Sigmoid colon (tissue), 7 donors: Measurements from ENCODE around the gene VEGFA. TPM values are rescaled to one million over a fixed set of nuclear protein-coding genes. Genes with fewer than 3 reads are reported as not detected.
"Not testable (repeated sequence)": the region's sequence is repeated elsewhere in the genome, so short reads cannot be mapped to it uniquely, and the experiment has no call there.

Experiments
- DNase-seq: peaks from one replicate; pipeline ENCODE4 v3.0.0-alpha.2; 2019
- H3K27ac ChIP-seq, 4 donors: fragments of 200-600 bp; sonication (generic); one replicate each; pipeline ENCODE4 v1.5.1; 2016 to 2019; ENCODE audit warnings: mild to moderate bottlenecking in 1 of 4
- H3K27me3 ChIP-seq, 3 donors: fragments of 200-600 bp; sonication (generic); one replicate each; pipeline ENCODE4 v1.5.1; 2019; ENCODE audit warnings: mild to moderate bottlenecking in 1 of 3
- H3K36me3 ChIP-seq, 4 donors: fragments of 200-600 bp; sonication (generic); one replicate each; pipeline ENCODE4 v1.5.1; 2016 to 2019
- H3K4me1 ChIP-seq, 4 donors: fragments of 200-600 bp; sonication (generic); one replicate each; pipeline ENCODE4 v1.5.1; 2017 to 2019
- H3K4me3 ChIP-seq, 4 donors: fragments of 200-600 bp; sonication (generic); one replicate each; pipeline ENCODE4 v1.5.1; 2017 to 2019; ENCODE audit warnings: mild to moderate bottlenecking in 2 of 4, moderate library complexity in 1 of 4
- H3K9me3 ChIP-seq, 4 donors: fragments of 200-600 bp in 3 of 4; sonication (generic) in 3 of 4; one replicate each; pipeline versions ENCODE4 v1.5.1 to v1.6.1; 2013 to 2019
- CTCF ChIP-seq, 4 experiments: fragments of 450-650 bp in 3 of 4; fragments of 200-600 bp in 1 of 4; IDR thresholded peaks; one replicate each; pipeline ENCODE4 v1.5.1; 2016 to 2019; ENCODE audit warnings: antibody characterized with exemption in 4 of 4, mild to moderate bottlenecking in 3 of 4, moderate library complexity in 2 of 4
- EP300 ChIP-seq, 4 donors: sonication (generic); formaldehyde crosslinking; IDR thresholded peaks; one replicate each; pipeline ENCODE4 v1.6.1; 2017; ENCODE audit warnings: antibody characterized with exemption in 4 of 4
- POLR2A ChIP-seq, 2 donors: fragments of 450-650 bp; IDR thresholded peaks; one replicate each; pipeline ENCODE4 v1.6.1; 2016; ENCODE audit warnings: antibody characterized with exemption in 2 of 2, mild to moderate bottlenecking in 2 of 2, moderate library complexity in 2 of 2
- POLR2AphosphoS5 ChIP-seq, 4 donors: sonication (generic); formaldehyde crosslinking; IDR thresholded peaks; one replicate each; pipeline ENCODE4 v1.6.1; 2017; ENCODE audit warnings: antibody characterized with exemption in 4 of 4
- WGBS, 2 donors: extraction: QIAGEN DNeasy Blood & Tissue Kit; methylation state at CpG; one replicate each; pipeline ENCODE4 v1.1.7; 2013; 5-methylcytosine and 5-hydroxymethylcytosine counted together
- intact Hi-C: fragments of 100-400 bp; cut with DNase I; formaldehyde crosslinking; loops from one replicate; pipeline ENCODE4 v1.15.1; 2023
- polyA plus RNA-seq, 3 donors: library from polyadenylated mRNA; stranded (reverse); fragments of 200-250 nt; gene quantifications; one replicate each; pipeline ENCODE4 v1.2.3, GENCODE V29; 2013
- total RNA-seq, 4 donors: library from RNA; depleted of rRNA; stranded (reverse); fragments of >200 nt; gene quantifications; one replicate each; pipeline ENCODE4 v1.1.0, GENCODE V29; 2016
- donor health status: healthy with polysubstance abuse.
- donor health status: Bipolar disorder and iron deficiency.
- donor health status: healthy.

Gene VEGFA
- total and polyA plus RNA-seq, 7 donors, result 11.1 to 111 (median 34.2) TPM

GRCh38 chr6:43814111-43814510, 44.1 kb downstream of the VEGFA start:
- intact Hi-C loops, result no loop called here
- H3K4me3 ChIP-seq, result no peak overlapping the region
- H3K27ac ChIP-seq, result no peak overlapping the region
- WGBS, 2 donors, result 75 to 90% methylated on average over 1 of the region's 1 CpG
- H3K9me3 ChIP-seq, result no peaks in the 10 kb centered on the region
- H3K36me3 ChIP-seq, result no peaks in the 10 kb centered on the region
- no peak for TF ChIP-seq CTCF (IDR thresholded peaks at IDR 0.05)
- TF ChIP-seq POLR2A (IDR thresholded peaks at IDR 0.05), result no peak
- TF ChIP-seq EP300 (IDR thresholded peaks at IDR 0.05), result no peak
- TF ChIP-seq POLR2AphosphoS5 (IDR thresholded peaks at IDR 0.05), result no peak
- no peak for DNase-seq
- H3K4me1 ChIP-seq, result no peaks in the 10 kb centered on the region
- no peaks in the 10 kb centered on the region for H3K27me3 ChIP-seq

- no peak for DNase-seq
- Histone ChIP-seq H3K4me1 (no peaks in the 10 kb centered on the region), H3K36me3 (no peaks in the 10 kb centered on the region), H3K27ac (no peak overlapping the region), H3K4me3 (no peak overlapping the region), H3K27me3 (no peaks in the 10 kb centered on the region), H3K9me3 (no peaks in the 10 kb centered on the region)
- WGBS, 2 donors, result 27 to 43% methylated on average over 2 of the region's 2 CpGs
- intact Hi-C loops, result no loop called here
- TF ChIP-seq EP300 (IDR thresholded peaks at IDR 0.05), result no peak
- TF ChIP-seq POLR2A (IDR thresholded peaks at IDR 0.05), result no peak
Measured at GRCh38 chr6:43814865-43815264, 44.9 kb downstream of the VEGFA start.

GRCh38 chr6:43817192-43817591, 47.2 kb downstream of the VEGFA start:
- no peak for DNase-seq
- Histone ChIP-seq H3K4me3 (no peak overlapping the region), H3K4me1 (no peaks in the 10 kb centered on the region), H3K36me3 (no peaks in the 10 kb centered on the region), H3K9me3 (no peaks in the 10 kb centered on the region), H3K27me3 (no peaks in the 10 kb centered on the region), H3K27ac (no peak overlapping the region)
- intact Hi-C loops, result no loop called here
- TF ChIP-seq POLR2AphosphoS5 (IDR thresholded peaks at IDR 0.05), result no peak
- TF ChIP-seq EP300 (IDR thresholded peaks at IDR 0.05), result no peak
- no peak for TF ChIP-seq POLR2A (IDR thresholded peaks at IDR 0.05)
- TF ChIP-seq CTCF (IDR thresholded peaks at IDR 0.05), result no peak
- 47 to 59% methylated on average over 4 of the region's 4 CpGs for WGBS, 2 donors

- H3K4me1 ChIP-seq, H3K9me3 ChIP-seq, intact Hi-C loops, H3K4me3 ChIP-seq, DNase-seq, H3K27me3 ChIP-seq, H3K27ac ChIP-seq, H3K36me3 ChIP-seq: not testable (repeated sequence)
- whole genome bisulfite sequencing, 2 donors, result 93 to 94% methylated on average over 9 of the region's 9 CpGs
Measured at GRCh38 chr6:43818973-43819372, 49.0 kb downstream of the VEGFA start.

GRCh38 chr6:43819958-43820357, 49.9 kb downstream of the VEGFA start:
- H3K4me3 ChIP-seq, result no peak overlapping the region
- no peak for TF ChIP-seq POLR2AphosphoS5 (IDR thresholded peaks at IDR 0.05)
- no peak for TF ChIP-seq EP300 (IDR thresholded peaks at IDR 0.05)
- no peak for TF ChIP-seq POLR2A (IDR thresholded peaks at IDR 0.05)
- no peak for TF ChIP-seq CTCF (IDR thresholded peaks at IDR 0.05)
- H3K4me1 ChIP-seq, result no peaks in the 10 kb centered on the region
- DNase-seq, result no peak
- no peaks in the 10 kb centered on the region for H3K9me3 ChIP-seq
- no peak overlapping the region for H3K27ac ChIP-seq
- no peaks in the 10 kb centered on the region for H3K36me3 ChIP-seq
- 69 to 86% methylated on average over 5 of the region's 5 CpGs for WGBS, 2 donors
- H3K27me3 ChIP-seq, result no peaks in the 10 kb centered on the region
- intact Hi-C loops, result no loop called here

- no peaks in the 10 kb centered on the region for H3K27me3 ChIP-seq
- intact Hi-C loops, result no loop called here
- H3K27ac ChIP-seq, result no peak overlapping the region
- WGBS, 2 donors, result 80 to 89% methylated on average over 6 of the region's 6 CpGs
- no peaks in the 10 kb centered on the region for H3K36me3 ChIP-seq
- TF ChIP-seq CTCF (IDR thresholded peaks at IDR 0.05) (no peak), EP300 (IDR thresholded peaks at IDR 0.05) (no peak), POLR2A (IDR thresholded peaks at IDR 0.05) (no peak), POLR2AphosphoS5 (IDR thresholded peaks at IDR 0.05) (no peak)
- H3K9me3 ChIP-seq, result no peaks in the 10 kb centered on the region
- no peak overlapping the region for H3K4me3 ChIP-seq
- no peak for DNase-seq
- no peaks in the 10 kb centered on the region for H3K4me1 ChIP-seq
Measured at GRCh38 chr6:43820486-43820885, 50.5 kb downstream of the VEGFA start.
